UCSD-AML1 (cell line): ENCODE results near the gene AHNAK.
"Not testable (repeated sequence)": the region's sequence is repeated elsewhere in the genome, so short reads cannot be mapped to it uniquely, and the experiment has no call there.

Source experiments
- DNase-seq: peaks from one replicate; lab custom pipeline; 2025; ENCODE audit not compliant: unreplicated experiment; lab: John Stamatoyannopoulos, UW

Gene AHNAK

DNA sequence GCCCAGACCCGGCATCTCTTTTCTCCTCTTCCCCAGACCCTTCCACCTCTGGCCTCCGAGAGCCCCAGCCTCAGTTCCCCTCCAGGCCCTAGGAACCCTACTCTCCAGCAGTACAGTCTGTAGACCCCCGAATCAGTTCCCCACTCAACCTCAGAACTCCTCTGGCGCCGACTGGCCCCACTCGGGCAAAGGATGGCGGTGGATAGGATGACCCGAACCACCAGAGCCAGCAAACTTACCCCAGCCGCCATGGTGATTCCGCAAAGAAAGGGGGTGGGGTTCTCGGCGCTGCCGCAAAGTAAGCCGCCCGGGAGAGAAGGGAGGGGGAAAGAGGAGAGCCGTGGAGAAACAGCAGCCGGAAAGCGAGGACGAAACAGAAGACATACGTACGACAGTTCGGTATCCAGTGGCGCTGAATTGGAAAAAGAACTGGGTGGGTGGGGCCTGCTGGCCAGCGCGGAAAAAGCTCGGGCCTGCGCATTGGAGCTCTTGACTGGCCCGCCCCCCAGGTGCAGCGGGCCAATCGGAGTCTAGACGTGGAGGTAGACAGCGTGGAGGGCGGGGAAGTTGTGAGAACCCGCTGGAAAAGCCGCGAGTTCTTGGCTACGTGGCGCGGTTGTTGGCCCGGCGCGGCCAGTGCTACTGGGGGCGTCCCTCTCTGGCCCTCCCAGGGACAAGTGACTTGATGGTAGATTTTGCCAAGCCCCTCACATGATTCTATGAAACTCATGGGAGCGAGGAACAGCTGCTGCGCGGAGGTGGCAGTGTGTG is 27.2 kb upstream of the AHNAK start, which contains the start of gene EEF1G:
TSS of gene EEF1G (minus strand) at position 300 of the 771 bp plus-strand sequence. CDS start at position 251, 49 bp downstream.
- DNase-seq: peak; percentile 99

DNA sequence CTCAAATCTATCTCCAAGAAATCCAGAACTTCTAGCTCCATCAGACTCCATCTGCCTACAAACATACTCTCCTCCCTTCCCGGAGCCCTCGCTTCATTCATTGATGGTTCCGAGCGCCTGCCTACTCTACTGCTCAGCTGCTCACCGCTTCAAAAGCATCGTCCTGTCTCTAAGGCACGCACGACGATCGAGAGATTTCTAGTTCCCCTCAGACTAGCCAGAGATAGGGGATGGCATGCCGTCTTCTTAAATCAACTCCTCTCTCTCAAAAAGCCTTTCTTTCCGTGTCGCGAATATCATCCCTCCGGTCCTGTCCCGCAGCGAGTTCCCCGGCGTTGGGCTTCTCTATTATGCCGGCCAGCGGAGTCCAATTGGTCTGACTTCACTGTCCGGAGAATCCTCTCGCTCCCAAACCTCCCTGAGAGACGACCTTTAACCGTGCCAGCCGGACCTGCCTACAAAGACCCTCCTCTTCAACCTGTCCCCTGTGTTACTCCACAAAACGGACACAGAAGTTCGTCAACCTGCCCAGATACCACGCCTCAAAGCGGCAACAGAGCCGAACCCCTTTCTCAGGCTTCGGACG is 26.5 kb upstream of the AHNAK start:
- peak; percentile 56 for DNase-seq

DNA sequence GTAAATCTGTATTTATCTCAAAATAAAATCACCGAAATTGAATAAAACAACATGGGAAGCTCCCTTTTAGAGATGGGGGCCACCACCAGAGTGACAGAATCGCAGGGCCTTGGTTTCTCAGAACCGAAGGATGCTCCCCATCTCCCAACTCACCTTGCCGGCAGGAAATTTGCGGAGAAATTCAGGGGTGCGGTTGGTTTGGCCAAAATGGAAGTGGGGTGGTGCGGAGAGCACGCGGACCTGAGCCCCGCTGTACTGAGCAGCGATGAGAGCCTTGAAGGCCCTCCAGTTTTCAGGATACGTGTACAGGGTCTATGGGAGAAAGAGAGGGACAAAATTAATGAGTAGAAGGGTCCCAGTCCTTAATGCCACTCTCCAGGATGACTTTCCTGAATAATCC is 25.8 kb upstream of the AHNAK start:
- no peak for DNase-seq

DNA sequence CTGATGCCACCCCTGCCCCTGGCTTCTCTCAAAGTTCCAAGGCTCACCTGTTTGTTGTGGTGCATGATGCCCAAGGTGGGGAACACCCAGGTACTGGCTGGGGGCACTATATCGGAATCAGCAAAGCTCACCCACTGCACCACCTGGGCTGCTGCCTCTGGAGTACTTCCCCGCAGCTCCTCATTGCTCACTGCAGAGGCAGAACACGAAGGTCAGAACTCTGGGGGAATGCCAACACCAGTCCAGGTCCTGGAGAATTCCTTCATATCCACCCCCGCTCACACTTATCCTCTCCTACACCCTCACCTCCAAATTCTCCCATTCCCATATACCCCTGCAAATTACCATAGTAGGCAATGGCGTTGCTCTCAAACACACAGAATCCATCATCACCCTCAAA is 24.9 kb upstream of the AHNAK start:
- not testable (repeated sequence) for DNase-seq

GRCh38 chr11:62570903-62571302 is 24.3 kb upstream of the AHNAK start:
- not testable (repeated sequence) for DNase-seq

DNA sequence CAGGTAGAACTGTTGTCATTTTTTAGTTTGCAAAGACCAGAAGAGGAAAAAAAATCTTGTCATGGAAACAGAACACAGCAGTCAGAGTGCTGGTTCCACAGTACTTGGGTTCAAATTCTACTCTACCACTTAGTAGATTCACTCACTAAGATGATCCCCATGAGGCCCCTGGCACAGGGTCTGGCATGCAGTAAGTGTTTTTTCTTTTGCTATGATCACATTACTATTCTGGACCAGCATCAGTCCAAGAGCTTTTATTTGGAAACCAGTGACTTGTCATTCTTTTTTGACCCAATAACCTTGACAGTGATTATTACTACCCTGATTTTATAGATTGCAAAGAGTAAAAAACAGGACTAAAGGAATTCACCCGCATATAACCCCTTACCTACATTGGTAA is 23.0 kb upstream of the AHNAK start:
- DNase-seq: no peak

GRCh38 chr11:62567018-62567633 is 20.5 kb upstream of the AHNAK start:
- DNase-seq: no peak

- DNase-seq: no peak
Observed at GRCh38 chr11:62566247-62566646, 19.6 kb upstream of the AHNAK start.

GRCh38 chr11:62565100-62565802 is 18.6 kb upstream of the AHNAK start:
- DNase-seq: no peak

DNA sequence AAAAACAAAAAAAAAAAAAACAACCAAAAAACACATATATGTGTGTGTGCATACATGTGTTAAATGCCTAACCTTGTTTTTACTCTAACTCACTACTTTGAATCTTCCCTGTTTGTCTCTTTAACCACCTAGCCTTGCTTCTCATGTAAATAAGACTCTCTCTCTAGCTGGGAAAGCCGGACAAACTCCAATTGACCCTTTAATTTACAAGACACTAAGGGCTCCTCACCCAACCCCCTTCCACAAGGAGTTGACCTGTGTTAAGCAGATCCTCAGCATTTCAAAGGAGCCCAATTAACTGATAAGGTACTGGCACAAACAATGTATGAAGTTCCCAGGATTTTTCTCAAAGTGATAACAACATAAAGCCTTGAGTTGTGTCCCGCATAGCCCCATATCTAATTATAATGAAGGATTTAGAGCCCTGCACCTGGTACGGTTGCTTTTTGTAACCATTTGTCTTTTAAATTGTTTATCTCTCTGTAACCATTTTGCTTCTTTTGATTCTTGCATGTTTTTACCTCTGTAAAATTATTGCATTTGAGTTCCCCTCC is 15.1 kb upstream of the AHNAK start:
- not testable (repeated sequence) for DNase-seq

GRCh38 chr11:62560566-62561103 is 14.0 kb upstream of the AHNAK start:
- DNase-seq: peak; percentile 75

DNA sequence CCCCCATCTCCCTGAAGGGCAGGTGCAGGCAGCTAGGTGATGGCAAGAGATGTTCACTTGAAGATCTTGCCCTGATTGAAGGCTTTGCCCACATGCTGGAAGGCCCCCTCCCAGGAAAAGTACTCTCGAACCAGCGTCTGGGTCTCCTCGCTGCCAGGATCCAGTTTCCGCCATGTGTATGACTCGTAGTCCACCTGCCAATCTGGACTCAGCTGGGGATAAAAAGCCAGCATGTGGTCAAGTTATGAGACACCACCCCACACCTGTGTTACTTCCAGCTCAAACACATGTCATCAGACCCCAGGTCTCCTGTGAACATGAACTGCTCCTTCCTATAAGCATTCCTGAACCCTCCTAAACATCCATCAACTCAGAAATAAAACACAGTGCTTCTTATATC is 13.0 kb upstream of the AHNAK start:
- not testable (repeated sequence) for DNase-seq

- no peak for DNase-seq
Observed at GRCh38 chr11:62559204-62559603, 12.6 kb upstream of the AHNAK start.

- DNase-seq: no peak
Observed at GRCh38 chr11:62558669-62559068, 12.1 kb upstream of the AHNAK start.

DNA sequence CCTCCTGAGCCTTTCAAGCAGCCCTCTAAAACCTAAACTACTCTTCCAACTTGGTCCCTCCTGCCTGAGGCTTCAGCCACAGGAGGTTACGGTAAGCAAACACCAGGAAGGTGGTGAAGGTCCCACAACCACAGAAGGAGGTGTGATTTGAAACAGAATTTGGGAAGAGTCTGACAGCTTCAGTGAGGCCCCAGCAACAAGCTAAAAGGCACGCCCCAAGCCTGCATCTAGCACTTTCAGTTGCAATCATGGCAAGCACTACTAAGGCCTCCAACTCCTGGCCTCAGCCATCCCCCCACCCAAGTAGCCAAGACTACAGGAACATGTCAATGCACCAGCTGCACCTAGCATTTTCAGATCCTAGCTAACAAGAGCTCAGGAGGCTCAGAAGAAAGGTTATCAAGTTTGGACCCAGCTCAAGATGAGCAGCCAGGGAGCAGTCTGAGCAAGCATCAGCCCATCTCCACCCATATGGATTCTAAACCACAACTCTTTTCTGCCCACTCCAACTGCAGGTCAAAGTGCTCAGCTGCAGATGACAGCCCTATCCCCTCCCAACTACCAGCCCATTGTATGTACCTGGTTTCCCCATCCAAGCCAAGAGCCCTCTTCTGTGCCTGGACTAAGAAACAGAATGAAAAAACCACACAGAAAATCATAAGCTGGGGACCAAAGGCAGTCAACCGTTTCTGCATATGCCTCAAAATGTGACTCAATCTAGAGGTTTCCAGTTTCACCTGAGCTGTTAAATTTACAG is 10.4 kb upstream of the AHNAK start:
- DNase-seq: no peak

GRCh38 chr11:62556108-62556874 is 9.7 kb upstream of the AHNAK start:
- peak; percentile 92 for DNase-seq

- peak; percentile 58 for DNase-seq
Observed at GRCh38 chr11:62555464-62556107, 9.0 kb upstream of the AHNAK start.

DNA sequence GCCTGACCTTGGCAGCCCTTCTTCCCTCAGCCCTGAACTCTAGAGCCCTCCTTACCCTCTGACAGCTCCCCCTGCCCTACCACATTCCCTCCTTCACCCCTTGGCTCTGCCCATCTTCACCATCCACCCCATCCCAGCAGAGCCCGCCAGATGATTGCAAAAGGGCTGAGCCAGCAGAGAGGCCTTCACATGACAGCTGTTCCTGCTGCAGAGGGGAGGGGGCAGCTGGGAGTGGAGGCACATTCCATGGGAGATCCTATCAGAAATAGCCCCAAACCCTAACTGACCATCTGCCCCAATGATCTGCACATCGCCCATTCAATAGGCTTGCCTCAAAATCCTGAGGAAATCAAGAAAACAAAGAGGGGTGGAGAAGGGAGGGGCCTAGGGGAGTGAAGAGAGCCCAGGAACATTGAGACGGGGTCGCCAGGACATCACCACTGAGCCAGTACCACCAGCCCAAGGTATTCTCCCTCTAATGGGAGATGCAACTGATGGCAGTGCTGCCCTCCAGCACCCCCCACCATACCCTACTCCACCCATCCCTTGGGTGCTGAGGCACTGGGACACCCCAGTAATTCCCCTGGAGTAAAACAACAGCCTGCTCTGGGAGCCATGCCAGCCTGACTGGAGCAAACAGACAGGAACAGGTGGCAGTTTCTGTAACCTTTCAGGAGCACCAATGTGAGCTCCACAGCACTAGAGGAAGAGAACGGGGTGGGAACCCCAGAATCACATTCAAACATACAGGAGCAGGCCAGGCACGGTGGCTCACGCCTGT is 8.0 kb upstream of the AHNAK start:
- no peak for DNase-seq
